ENCODE results near the gene JAK1.
"Not testable (repeated sequence)": the region's sequence is repeated elsewhere in the genome, so short reads cannot be mapped to it uniquely, and the experiment has no call there.

The JAK1 gene

GRCh38 chr1:64932962-64933295 lies 33.4 kb downstream of the JAK1 start:
- Histone ChIP-seq H3K4me3 (ENCODE audit: low read length) (peak overlapping the region; percentile 59), H3K9me3 (ENCODE audit: control insufficient read depth, low read length) (no peaks in the 10 kb centered on the region), H3K9ac (ENCODE audit: low read length) (peak overlapping the region; percentile 46), H3K27me3 (replicated peaks; ENCODE audit: control insufficient read depth, insufficient read depth, low read length) (no peaks in the 10 kb centered on the region), H3K4me1 (ENCODE audit: control insufficient read depth, insufficient read depth, low read length) (peaks cover 57% of the 10 kb centered on the region), H3K36me3 (ENCODE audit: control insufficient read depth, insufficient read depth, low read length, severe bottlenecking) (no peaks in the 10 kb centered on the region)
- no peak for DNase-seq (ENCODE audit: low read depth)

- H3K9me3 ChIP-seq (ENCODE audit: control insufficient read depth, low read length); H3K4me3 ChIP-seq (ENCODE audit: low read length); H3K27me3 ChIP-seq (replicated peaks; ENCODE audit: control insufficient read depth, insufficient read depth, low read length); DNase-seq (ENCODE audit: low read depth); H3K36me3 ChIP-seq (ENCODE audit: control insufficient read depth, insufficient read depth, low read length, severe bottlenecking); H3K9ac ChIP-seq (ENCODE audit: low read length): not testable (repeated sequence)
- peaks cover 60% of the 10 kb centered on the region for H3K4me1 ChIP-seq (ENCODE audit: control insufficient read depth, insufficient read depth, low read length)
Measured at GRCh38 chr1:64930640-64931039, 35.7 kb downstream of the JAK1 start.

DNA sequence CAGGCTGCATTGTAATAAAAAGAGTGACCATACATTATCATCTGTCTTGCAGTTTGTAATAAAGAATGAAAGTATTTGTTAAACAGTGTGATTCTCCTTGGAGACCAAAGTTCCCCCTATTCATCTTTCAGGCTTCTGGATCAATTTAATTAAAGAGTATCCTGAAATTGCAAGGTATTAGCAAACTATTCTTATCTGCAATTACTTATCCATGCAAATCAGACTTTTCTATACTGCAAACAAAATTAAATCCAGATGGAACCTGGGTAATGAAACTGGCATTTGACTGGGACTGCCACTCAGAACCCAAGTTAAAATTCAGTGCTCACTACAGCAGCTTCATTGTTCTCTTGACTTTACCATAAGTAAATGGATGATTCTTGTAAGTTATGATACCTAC lies 37.1 kb downstream of the JAK1 start:
- no peak for DNase-seq (ENCODE audit: low read depth)
- no peak overlapping the region for H3K9ac ChIP-seq (ENCODE audit: low read length)
- H3K4me1 ChIP-seq (ENCODE audit: control insufficient read depth, insufficient read depth, low read length): peaks cover 56% of the 10 kb centered on the region
- no peak overlapping the region for H3K4me3 ChIP-seq (ENCODE audit: low read length)
- no peaks in the 10 kb centered on the region for H3K27me3 ChIP-seq (replicated peaks; ENCODE audit: control insufficient read depth, insufficient read depth, low read length)
- no peaks in the 10 kb centered on the region for H3K9me3 ChIP-seq (ENCODE audit: control insufficient read depth, low read length)
- H3K36me3 ChIP-seq (ENCODE audit: control insufficient read depth, insufficient read depth, low read length, severe bottlenecking): peaks cover 5% of the 10 kb centered on the region

DNA sequence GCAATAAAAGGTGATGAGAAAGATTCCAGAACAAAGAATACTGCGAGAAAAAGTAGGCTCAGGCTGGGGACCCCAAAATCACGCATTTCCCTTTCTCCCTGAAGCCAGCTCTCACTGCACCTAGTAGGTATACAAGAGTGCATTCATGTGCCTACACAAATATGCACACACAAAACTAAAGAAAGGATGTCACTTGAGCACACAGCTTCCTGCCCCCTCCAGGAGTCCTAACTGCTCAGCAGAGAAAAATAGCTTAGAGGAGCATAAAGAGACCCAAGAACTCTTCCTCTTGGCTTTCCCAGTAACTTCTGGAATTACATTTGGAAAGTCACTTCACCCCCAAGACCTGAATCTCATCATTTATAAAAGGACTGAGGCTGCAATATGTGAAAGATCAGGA lies 38.0 kb downstream of the JAK1 start:
- no peak overlapping the region for H3K4me3 ChIP-seq (ENCODE audit: low read length)
- DNase-seq (ENCODE audit: low read depth): no peak
- peaks cover 5% of the 10 kb centered on the region for H3K36me3 ChIP-seq (ENCODE audit: control insufficient read depth, insufficient read depth, low read length, severe bottlenecking)
- H3K9me3 ChIP-seq (ENCODE audit: control insufficient read depth, low read length): no peaks in the 10 kb centered on the region
- no peaks in the 10 kb centered on the region for H3K27me3 ChIP-seq (replicated peaks; ENCODE audit: control insufficient read depth, insufficient read depth, low read length)
- peaks cover 51% of the 10 kb centered on the region for H3K4me1 ChIP-seq (ENCODE audit: control insufficient read depth, insufficient read depth, low read length)
- no peak overlapping the region for H3K9ac ChIP-seq (ENCODE audit: low read length)

DNA sequence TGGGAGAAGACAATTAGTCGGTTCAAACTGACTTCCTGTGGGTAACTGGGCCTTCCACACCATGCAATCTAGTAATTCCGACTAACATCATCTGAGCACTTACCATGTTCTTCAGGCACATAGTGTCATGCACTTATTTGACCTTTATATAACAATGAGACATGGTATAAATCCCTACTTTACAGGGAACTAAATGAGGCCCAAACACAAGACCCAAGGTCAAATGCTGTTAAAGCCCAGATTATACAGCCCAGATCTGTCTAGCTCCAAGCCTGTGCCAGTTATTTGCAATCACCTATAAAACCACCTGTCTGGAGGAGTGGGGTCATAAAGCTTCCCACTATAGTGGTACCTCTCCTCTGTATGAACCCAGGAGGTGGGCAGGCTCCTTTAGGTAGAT lies 40.8 kb downstream of the JAK1 start:
- Histone ChIP-seq H3K27me3 (replicated peaks; ENCODE audit: control insufficient read depth, insufficient read depth, low read length) (no peaks in the 10 kb centered on the region), H3K36me3 (ENCODE audit: control insufficient read depth, insufficient read depth, low read length, severe bottlenecking) (peaks cover 5% of the 10 kb centered on the region), H3K4me3 (ENCODE audit: low read length) (no peak overlapping the region), H3K9ac (ENCODE audit: low read length) (no peak overlapping the region), H3K4me1 (ENCODE audit: control insufficient read depth, insufficient read depth, low read length) (peaks cover 69% of the 10 kb centered on the region), H3K9me3 (ENCODE audit: control insufficient read depth, low read length) (no peaks in the 10 kb centered on the region)
- no peak for DNase-seq (ENCODE audit: low read depth)

DNA sequence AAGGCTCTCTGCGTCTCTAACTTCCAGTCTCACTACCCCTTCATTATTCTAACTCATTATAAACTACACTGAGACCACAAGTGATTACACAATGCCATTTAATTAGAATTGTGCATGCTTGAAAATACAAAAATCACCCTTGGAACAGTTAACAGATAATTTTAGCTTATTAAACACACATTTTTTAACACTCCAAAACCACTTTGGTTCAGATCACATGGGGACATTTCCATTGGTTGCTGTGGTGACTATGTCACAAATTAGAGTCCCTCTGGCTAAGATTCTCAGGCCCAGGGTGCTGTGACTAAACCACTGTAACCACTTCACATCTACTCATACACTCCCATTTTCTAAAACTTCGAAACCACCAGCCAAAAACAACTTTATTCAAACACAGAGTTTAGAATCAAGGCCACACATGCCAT lies 43.0 kb downstream of the JAK1 start:
- DNase-seq (ENCODE audit: low read depth): no peak

GRCh38 chr1:64922336-64922735 lies 44.0 kb downstream of the JAK1 start:
- Histone ChIP-seq H3K4me1 (ENCODE audit: control insufficient read depth, insufficient read depth, low read length) (peaks cover 76% of the 10 kb centered on the region), H3K9me3 (ENCODE audit: control insufficient read depth, low read length) (no peaks in the 10 kb centered on the region), H3K27me3 (replicated peaks; ENCODE audit: control insufficient read depth, insufficient read depth, low read length) (no peaks in the 10 kb centered on the region), H3K4me3 (ENCODE audit: low read length) (peak overlapping the region; percentile 60), H3K9ac (ENCODE audit: low read length) (peak overlapping the region; percentile 74), H3K36me3 (ENCODE audit: control insufficient read depth, insufficient read depth, low read length, severe bottlenecking) (peaks cover 5% of the 10 kb centered on the region)
- DNase-seq (ENCODE audit: low read depth): no peak

More for the DNA sequence above, 43.0 kb downstream of the JAK1 start:
- H3K27me3 ChIP-seq (replicated peaks; ENCODE audit: control insufficient read depth, insufficient read depth, low read length): no peaks in the 10 kb centered on the region
- H3K4me1 ChIP-seq (ENCODE audit: control insufficient read depth, insufficient read depth, low read length): peaks cover 78% of the 10 kb centered on the region
- H3K9ac ChIP-seq (ENCODE audit: low read length): no peak overlapping the region
- H3K36me3 ChIP-seq (ENCODE audit: control insufficient read depth, insufficient read depth, low read length, severe bottlenecking): peaks cover 5% of the 10 kb centered on the region
- no peaks in the 10 kb centered on the region for H3K9me3 ChIP-seq (ENCODE audit: control insufficient read depth, low read length)
- H3K4me3 ChIP-seq (ENCODE audit: low read length): no peak overlapping the region

GRCh38 chr1:64921771-64922170 lies 44.6 kb downstream of the JAK1 start:
- Histone ChIP-seq H3K4me1 (ENCODE audit: control insufficient read depth, insufficient read depth, low read length) (peaks cover 77% of the 10 kb centered on the region), H3K9me3 (ENCODE audit: control insufficient read depth, low read length) (no peaks in the 10 kb centered on the region), H3K27me3 (replicated peaks; ENCODE audit: control insufficient read depth, insufficient read depth, low read length) (no peaks in the 10 kb centered on the region), H3K9ac (ENCODE audit: low read length) (peak overlapping the region; percentile 74), H3K4me3 (ENCODE audit: low read length) (peak overlapping the region; percentile 60), H3K36me3 (ENCODE audit: control insufficient read depth, insufficient read depth, low read length, severe bottlenecking) (peaks cover 3% of the 10 kb centered on the region)
- peak; percentile 51 for DNase-seq (ENCODE audit: low read depth)

GRCh38 chr1:64920941-64921589 lies 45.3 kb downstream of the JAK1 start:
- Histone ChIP-seq H3K4me3 (ENCODE audit: low read length) (peak overlapping the region; percentile 60), H3K9ac (ENCODE audit: low read length) (peak overlapping the region; percentile 74), H3K9me3 (ENCODE audit: control insufficient read depth, low read length) (no peaks in the 10 kb centered on the region), H3K4me1 (ENCODE audit: control insufficient read depth, insufficient read depth, low read length) (peaks cover 77% of the 10 kb centered on the region), H3K27me3 (replicated peaks; ENCODE audit: control insufficient read depth, insufficient read depth, low read length) (no peaks in the 10 kb centered on the region), H3K36me3 (ENCODE audit: control insufficient read depth, insufficient read depth, low read length, severe bottlenecking) (no peaks in the 10 kb centered on the region)
- DNase-seq (ENCODE audit: low read depth): peak; percentile 80

- H3K36me3 ChIP-seq (ENCODE audit: control insufficient read depth, insufficient read depth, low read length, severe bottlenecking): not testable (repeated sequence)
Measured at GRCh38 chr1:64919120-64919519, 47.2 kb downstream of the JAK1 start.

DNA sequence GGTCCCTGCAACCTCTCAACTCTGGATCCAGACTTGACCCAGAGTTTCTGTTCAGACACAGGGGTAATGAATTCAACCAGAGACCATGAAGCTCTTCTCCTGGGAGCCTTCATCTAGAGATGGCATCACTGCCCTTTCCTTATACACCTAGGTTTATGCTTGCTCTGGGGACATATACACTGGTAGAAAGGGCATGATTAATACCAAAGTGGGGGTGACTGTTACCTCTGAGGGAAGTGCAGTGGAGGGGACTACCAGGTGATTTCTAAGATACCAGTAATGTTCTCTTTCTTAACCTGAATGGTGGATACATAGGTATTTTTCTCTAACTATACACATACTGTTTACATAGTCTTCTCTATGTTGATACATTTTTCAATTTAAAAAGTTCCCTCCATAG lies 48.4 kb downstream of the JAK1 start:
- no peaks in the 10 kb centered on the region for H3K36me3 ChIP-seq (ENCODE audit: control insufficient read depth, insufficient read depth, low read length, severe bottlenecking)
- peaks cover 78% of the 10 kb centered on the region for H3K4me1 ChIP-seq (ENCODE audit: control insufficient read depth, insufficient read depth, low read length)
- no peaks in the 10 kb centered on the region for H3K9me3 ChIP-seq (ENCODE audit: control insufficient read depth, low read length)
- peak overlapping the region; percentile 64 for H3K9ac ChIP-seq (ENCODE audit: low read length)
- peak overlapping the region; percentile 57 for H3K4me3 ChIP-seq (ENCODE audit: low read length)
- no peak for DNase-seq (ENCODE audit: low read depth)
- no peaks in the 10 kb centered on the region for H3K27me3 ChIP-seq (replicated peaks; ENCODE audit: control insufficient read depth, insufficient read depth, low read length)

More at GRCh38 chr1:64919120-64919519, 47.2 kb downstream of the JAK1 start:
- not testable (repeated sequence) for H3K9ac ChIP-seq (ENCODE audit: low read length); H3K27me3 ChIP-seq (replicated peaks; ENCODE audit: control insufficient read depth, insufficient read depth, low read length); H3K9me3 ChIP-seq (ENCODE audit: control insufficient read depth, low read length); H3K4me3 ChIP-seq (ENCODE audit: low read length); DNase-seq (ENCODE audit: low read depth)
- peaks cover 77% of the 10 kb centered on the region for H3K4me1 ChIP-seq (ENCODE audit: control insufficient read depth, insufficient read depth, low read length)

- no peaks in the 10 kb centered on the region for H3K9me3 ChIP-seq (ENCODE audit: control insufficient read depth, low read length)
- H3K36me3 ChIP-seq (ENCODE audit: control insufficient read depth, insufficient read depth, low read length, severe bottlenecking): no peaks in the 10 kb centered on the region
- no peaks in the 10 kb centered on the region for H3K27me3 ChIP-seq (replicated peaks; ENCODE audit: control insufficient read depth, insufficient read depth, low read length)
- H3K4me1 ChIP-seq (ENCODE audit: control insufficient read depth, insufficient read depth, low read length): peaks cover 76% of the 10 kb centered on the region
- H3K4me3 ChIP-seq (ENCODE audit: low read length): peak overlapping the region; percentile 57
- peak overlapping the region; percentile 64 for H3K9ac ChIP-seq (ENCODE audit: low read length)
- DNase-seq (ENCODE audit: low read depth): peak; percentile 96
Measured at GRCh38 chr1:64917328-64917861, 49.0 kb downstream of the JAK1 start.

Data from adipocyte (in vitro differentiated cells).